ENCODE data around the gene KCNH1. TPM values are rescaled to one million over a fixed set of nuclear protein-coding genes. Genes with fewer than 3 reads are reported as not detected.

The KCNH1 gene
- total RNA-seq, 2 experiments from 2014 or later, result not detected

- intact Hi-C loops (cut with DNase I, micrococcal nuclease), result no loop called here
- no peak overlapping the region for H3K27ac Mint-ChIP-seq
- no peaks in the 10 kb centered on the region for H3K36me3 Mint-ChIP-seq (ENCODE audit: low read depth)
- ATAC-seq (no peak), DNase-seq (no peak)
- peaks cover 17% of the 10 kb centered on the region for H3K27me3 Mint-ChIP-seq
- H3K4me3 Mint-ChIP-seq, result no peak overlapping the region
- H3K9me3 Mint-ChIP-seq (ENCODE audit: low read depth), result no peaks in the 10 kb centered on the region
- ChIA-PET CTCF (interaction anchor here (0.6 kb wide), 1 partner anchor 17 kb away, joined by 3 read pairs; no protein-coding TSS in a partner anchor), POLR2A (no interaction called here)
- no peaks in the 10 kb centered on the region for H3K4me1 Mint-ChIP-seq
Measured at GRCh38 chr1:210790196-210790595, 343.8 kb downstream of the KCNH1 start.

GRCh38 chr1:210787800-210788199 is 346.1 kb downstream of the KCNH1 start:
- no peaks in the 10 kb centered on the region for H3K4me1 Mint-ChIP-seq
- ATAC-seq (no peak), DNase-seq (no peak)
- no peaks in the 10 kb centered on the region for H3K36me3 Mint-ChIP-seq (ENCODE audit: low read depth)
- intact Hi-C loops (cut with DNase I, micrococcal nuclease), result no loop called here
- CTCF ChIA-PET, result no interaction called here
- H3K27me3 Mint-ChIP-seq, result peaks cover 17% of the 10 kb centered on the region
- H3K27ac Mint-ChIP-seq, result no peak overlapping the region
- H3K9me3 Mint-ChIP-seq (ENCODE audit: low read depth), result no peaks in the 10 kb centered on the region
- H3K4me3 Mint-ChIP-seq, result no peak overlapping the region
- POLR2A ChIA-PET, result no interaction called here

GRCh38 chr1:210786546-210786945 is 347.4 kb downstream of the KCNH1 start:
- CTCF ChIA-PET, result no interaction called here
- intact Hi-C loops (cut with DNase I, micrococcal nuclease), result no loop called here
- POLR2A ChIA-PET, result no interaction called here
- Mint-ChIP-seq H3K4me3 (no peak overlapping the region), H3K27me3 (peaks cover 13% of the 10 kb centered on the region), H3K9me3 (ENCODE audit: low read depth) (no peaks in the 10 kb centered on the region), H3K4me1 (no peaks in the 10 kb centered on the region), H3K36me3 (ENCODE audit: low read depth) (no peaks in the 10 kb centered on the region), H3K27ac (no peak overlapping the region)
- DNase-seq (no peak), ATAC-seq (no peak)

- Mint-ChIP-seq H3K4me1 (no peaks in the 10 kb centered on the region), H3K9me3 (ENCODE audit: low read depth) (no peaks in the 10 kb centered on the region), H3K4me3 (no peak overlapping the region), H3K27me3 (peaks cover 4% of the 10 kb centered on the region), H3K27ac (no peak overlapping the region), H3K36me3 (ENCODE audit: low read depth) (no peaks in the 10 kb centered on the region)
- CTCF ChIA-PET, result interaction anchor here (0.8 kb wide), 1 partner anchor 375 kb away, joined by 7 read pairs; no protein-coding TSS in a partner anchor
- intact Hi-C loops (cut with DNase I, micrococcal nuclease), result no loop called here
- DNase-seq (no peak), ATAC-seq (no peak)
- POLR2A ChIA-PET, result no interaction called here
Measured at GRCh38 chr1:210783925-210784324, 350.0 kb downstream of the KCNH1 start.

- ATAC-seq (no peak), DNase-seq (no peak)
- Mint-ChIP-seq H3K27ac (no peak overlapping the region), H3K4me1 (no peaks in the 10 kb centered on the region), H3K4me3 (no peak overlapping the region), H3K27me3 (peaks cover 5% of the 10 kb centered on the region), H3K36me3 (ENCODE audit: low read depth) (no peaks in the 10 kb centered on the region), H3K9me3 (ENCODE audit: low read depth) (no peaks in the 10 kb centered on the region)
- intact Hi-C loops (cut with DNase I, micrococcal nuclease), result no loop called here
- CTCF ChIA-PET, result no interaction called here
- POLR2A ChIA-PET, result no interaction called here
Measured at GRCh38 chr1:210781652-210782051, 352.3 kb downstream of the KCNH1 start.

- Mint-ChIP-seq H3K36me3 (ENCODE audit: low read depth) (no peaks in the 10 kb centered on the region), H3K4me1 (no peaks in the 10 kb centered on the region), H3K27me3 (peaks cover 8% of the 10 kb centered on the region), H3K9me3 (ENCODE audit: low read depth) (no peaks in the 10 kb centered on the region), H3K27ac (no peak overlapping the region), H3K4me3 (no peak overlapping the region)
- DNase-seq, result no peak
- CTCF ChIA-PET, result no interaction called here
- intact Hi-C loops (cut with DNase I, micrococcal nuclease), result no loop called here
- ATAC-seq, result no peak
- POLR2A ChIA-PET, result no interaction called here
Measured at GRCh38 chr1:210779269-210779668, 354.7 kb downstream of the KCNH1 start.

GRCh38 chr1:210777914-210778313 is 356.0 kb downstream of the KCNH1 start:
- intact Hi-C loops (cut with DNase I, micrococcal nuclease), result no loop called here
- no peak for DNase-seq
- Mint-ChIP-seq H3K27ac (no peak overlapping the region), H3K4me3 (no peak overlapping the region), H3K4me1 (no peaks in the 10 kb centered on the region), H3K27me3 (peaks cover 8% of the 10 kb centered on the region), H3K9me3 (ENCODE audit: low read depth) (no peaks in the 10 kb centered on the region), H3K36me3 (ENCODE audit: low read depth) (no peaks in the 10 kb centered on the region)
- ChIA-PET POLR2A (interaction anchor here (0.6 kb wide), 1 partner anchor 24 kb away, joined by 4 read pairs; no protein-coding TSS in a partner anchor), CTCF (no interaction called here)
- no peak for ATAC-seq

GRCh38 chr1:210776712-210777111 is 357.2 kb downstream of the KCNH1 start:
- no peak for DNase-seq
- POLR2A ChIA-PET, result no interaction called here

GRCh38 chr1:210775289-210775688 is 358.7 kb downstream of the KCNH1 start:
- no peak overlapping the region for H3K4me3 Mint-ChIP-seq
- intact Hi-C loops (cut with DNase I, micrococcal nuclease), result no loop called here

More at GRCh38 chr1:210776712-210777111, 357.2 kb downstream of the KCNH1 start:
- Mint-ChIP-seq H3K4me1 (no peaks in the 10 kb centered on the region), H3K36me3 (ENCODE audit: low read depth) (no peaks in the 10 kb centered on the region), H3K9me3 (ENCODE audit: low read depth) (no peaks in the 10 kb centered on the region), H3K27ac (no peak overlapping the region), H3K4me3 (no peak overlapping the region), H3K27me3 (peaks cover 8% of the 10 kb centered on the region)
- CTCF ChIA-PET, result no interaction called here
- intact Hi-C loops (cut with DNase I, micrococcal nuclease), result no loop called here
- ATAC-seq, result no peak

GRCh38 chr1:210773450-210773849 is 360.5 kb downstream of the KCNH1 start:
- no peaks in the 10 kb centered on the region for H3K36me3 Mint-ChIP-seq (ENCODE audit: low read depth)
- intact Hi-C loops (cut with DNase I, micrococcal nuclease), result no loop called here
- H3K27ac Mint-ChIP-seq, result no peak overlapping the region
- no peak overlapping the region for H3K4me3 Mint-ChIP-seq
- ChIA-PET CTCF (interaction anchor here (0.7 kb wide), 1 partner anchor 17 kb away, joined by 3 read pairs; no protein-coding TSS in a partner anchor), POLR2A (no interaction called here)
- peaks cover 14% of the 10 kb centered on the region for H3K27me3 Mint-ChIP-seq
- ATAC-seq, result no peak
- no peaks in the 10 kb centered on the region for H3K9me3 Mint-ChIP-seq (ENCODE audit: low read depth)
- DNase-seq, result no peak
- H3K4me1 Mint-ChIP-seq, result no peaks in the 10 kb centered on the region

More at GRCh38 chr1:210775289-210775688, 358.7 kb downstream of the KCNH1 start:
- Mint-ChIP-seq H3K9me3 (ENCODE audit: low read depth) (no peaks in the 10 kb centered on the region), H3K4me1 (no peaks in the 10 kb centered on the region), H3K27ac (no peak overlapping the region), H3K36me3 (ENCODE audit: low read depth) (no peaks in the 10 kb centered on the region), H3K27me3 (peaks cover 10% of the 10 kb centered on the region)
- no peak for DNase-seq
- ChIA-PET CTCF (no interaction called here), POLR2A (no interaction called here)
- no peak for ATAC-seq

- H3K27me3 Mint-ChIP-seq, result peaks cover 9% of the 10 kb centered on the region
- H3K27ac Mint-ChIP-seq, result no peak overlapping the region
- intact Hi-C loops (cut with DNase I, micrococcal nuclease), result no loop called here
- POLR2A ChIA-PET, result no interaction called here
- no peaks in the 10 kb centered on the region for H3K9me3 Mint-ChIP-seq (ENCODE audit: low read depth)
- CTCF ChIA-PET, result no interaction called here
- no peak for DNase-seq
- H3K4me1 Mint-ChIP-seq, result no peaks in the 10 kb centered on the region
- H3K4me3 Mint-ChIP-seq, result no peak overlapping the region
- no peaks in the 10 kb centered on the region for H3K36me3 Mint-ChIP-seq (ENCODE audit: low read depth)
- no peak for ATAC-seq
Measured at GRCh38 chr1:210771131-210771530, 362.8 kb downstream of the KCNH1 start.

- Mint-ChIP-seq H3K27ac (no peak overlapping the region), H3K4me3 (no peak overlapping the region), H3K9me3 (ENCODE audit: low read depth) (no peaks in the 10 kb centered on the region), H3K27me3 (peaks cover 7% of the 10 kb centered on the region), H3K36me3 (ENCODE audit: low read depth) (no peaks in the 10 kb centered on the region), H3K4me1 (no peaks in the 10 kb centered on the region)
- intact Hi-C loops (cut with DNase I, micrococcal nuclease), result no loop called here
- ChIA-PET POLR2A (no interaction called here), CTCF (interaction anchor here (0.6 kb wide), 1 partner anchor 21 kb away, joined by 4 read pairs; no protein-coding TSS in a partner anchor)
- ATAC-seq (no peak), DNase-seq (no peak)
Measured at GRCh38 chr1:210770396-210770984, 363.5 kb downstream of the KCNH1 start.
